A549 (cell line): ENCODE measurements around the gene TMPRSS4. TPM values are rescaled to one million over a fixed set of nuclear protein-coding genes. Genes with fewer than 3 reads are reported as not detected.

ENCODE experiments used
- ATAC-seq, 2 experiments: fragments of 200-7000 bp in 1 of 2; fragments of >200 bp in 1 of 2; cut with Nextera tagmentation in 1 of 2; cut with Tn5 transposase in 1 of 2; 3 replicates each; pipeline versions ENCODE4 v1.8.0 to v1.9.1; 2018 to 2020; ENCODE audit warnings: mild to moderate bottlenecking in 1 of 2, moderate library complexity in 1 of 2
- CTCF ChIA-PET: fragments of 300-600 bp; sonication (Branson Sonifier 250); formaldehyde crosslinking; extraction: SDS; loops from one replicate; lab custom pipeline; 2021; ENCODE audit warnings: antibody characterized with exemption, inconsistent platforms; lab: Yijun Ruan, JAX
- POLR2A ChIA-PET: fragments of 350-600 bp; formaldehyde crosslinking; extraction: SDS; loops from one replicate; lab custom pipeline; 2021; ENCODE audit warnings: antibody characterized with exemption, inconsistent platforms; lab: Yijun Ruan, JAX
- DNase-seq, 2 experiments: peaks; one replicate each; pipeline versions ENCODE4 v3.0.0 to v3.0.0-alpha.2; 2011 to 2016; ENCODE audit warnings: low read depth in 1 of 2, low spot score in 1 of 2
- FAIRE-seq: peaks from 2 replicates; lab custom pipeline; 2011; peaks lifted over from hg19 to GRCh38; lab: Jason Lieb, UNC
- H3K27ac ChIP-seq, 2 experiments: fragments of >200 bp; sonication (Bioruptor Twin); formaldehyde crosslinking; 3 replicates each; pipeline ENCODE4 v1.5.1; 2016 to 2017
- H3K4me1 ChIP-seq: fragments of >200 bp; sonication (Bioruptor Twin); formaldehyde crosslinking; 3 replicates; pipeline ENCODE4 v1.6.1; 2016
- H3K4me2 ChIP-seq: fragments of >200 bp; sonication (Bioruptor Twin); formaldehyde crosslinking; 3 replicates; pipeline ENCODE4 v1.6.1; 2016
- H3K4me3 ChIP-seq: fragments of >200 bp; sonication (Bioruptor Twin); formaldehyde crosslinking; 3 replicates; pipeline ENCODE4 v1.5.1; 2016
- H3K9me3 ChIP-seq: fragments of >200 bp; sonication (Bioruptor Twin); formaldehyde crosslinking; 3 replicates; pipeline ENCODE4 v1.6.1; 2016
- BHLHE40 ChIP-seq: IDR thresholded peaks from 2 replicates; pipeline ENCODE4 v1.6.1; 2012; ENCODE audit warnings: low read depth, low read length, inconsistent platforms
- CBX2 ChIP-seq: fragments of 200-600 bp; sonication (generic); IDR thresholded peaks from 2 replicates; pipeline ENCODE4 v1.6.1; 2016; ENCODE audit warnings: low read depth, mild to moderate bottlenecking, borderline replicate concordance
- CBX8 ChIP-seq: fragments of 200-600 bp; sonication (generic); IDR thresholded peaks from 2 replicates; pipeline ENCODE4 v1.6.1; 2016
- EHMT2 ChIP-seq: fragments of 200-600 bp; sonication (generic); IDR thresholded peaks from 2 replicates; pipeline ENCODE4 v1.6.1; 2016; ENCODE audit warnings: antibody characterized with exemption, low read depth, mild to moderate bottlenecking, moderate library complexity
- ESRRA ChIP-seq: fragments of 150-350 bp; IDR thresholded peaks from 2 replicates; pipeline ENCODE4 v1.6.1; 2014; ENCODE audit warnings: mild to moderate bottlenecking, low read length, borderline replicate concordance
- FOSL2 ChIP-seq, 2 experiments: fragments of 450-650 bp in 1 of 2; fragments of >200 bp in 1 of 2; sonication (Bioruptor Twin) in 1 of 2; formaldehyde crosslinking; IDR thresholded peaks; 2 replicates each; pipeline versions ENCODE4 v1.5.0 to v1.6.1; 2016 to 2020; ENCODE audit warnings: mild to moderate bottlenecking in 1 of 2, moderate library complexity in 1 of 2
- HEYL ChIP-seq: fragments of 250-450 bp; sonication (Bioruptor Pico); IDR thresholded peaks from 2 replicates; pipeline ENCODE4 v1.8.0; 2021; ENCODE audit warnings: mild to moderate bottlenecking, moderate library complexity
- HOXB5 ChIP-seq: fragments of 250-450 bp; sonication (Bioruptor Pico); IDR thresholded peaks from 2 replicates; pipeline ENCODE4 v1.5.0; 2020; ENCODE audit warnings: mild to moderate bottlenecking, moderate library complexity
- JUNB ChIP-seq: fragments of >200 bp; sonication (Bioruptor Twin); formaldehyde crosslinking; IDR thresholded peaks from 2 replicates; pipeline ENCODE4 v1.6.1; 2016
- MAFK ChIP-seq: fragments of 450-650 bp; IDR thresholded peaks from 2 replicates; pipeline ENCODE4 v1.6.1; 2014; ENCODE audit not compliant: partially characterized antibody
- MAZ ChIP-seq: fragments of 150-350 bp; IDR thresholded peaks from 2 replicates; pipeline ENCODE4 v1.6.1; 2014; ENCODE audit warnings: antibody characterized with exemption, low read depth, low read length, borderline replicate concordance
- NPAS2 ChIP-seq: fragments of 250-450 bp; sonication (Bioruptor Pico); IDR thresholded peaks from 2 replicates; pipeline ENCODE4 v1.8.0; 2022; ENCODE audit warnings: mild to moderate bottlenecking, moderate library complexity, borderline replicate concordance
- NR3C1 ChIP-seq: fragments of >200 bp; sonication (Bioruptor Twin); formaldehyde crosslinking; IDR thresholded peaks from 3 replicates; pipeline ENCODE4 v1.6.1; 2017
- RARB ChIP-seq: fragments of 250-450 bp; sonication (Bioruptor Pico); IDR thresholded peaks from 2 replicates; pipeline ENCODE4 v1.8.0; 2021; ENCODE audit warnings: mild to moderate bottlenecking, moderate library complexity
- SREBF2 ChIP-seq: fragments of 450-650 bp; IDR thresholded peaks from 2 replicates; pipeline ENCODE4 v1.6.1; 2014; ENCODE audit warnings: mild to moderate bottlenecking, moderate library complexity
- TP53 ChIP-seq: fragments of 250-450 bp; sonication (Bioruptor Pico); IDR thresholded peaks from 2 replicates; pipeline ENCODE4 v1.5.0; 2021; ENCODE audit warnings: mild to moderate bottlenecking, moderate library complexity
- ZC3H11A ChIP-seq: fragments of 450-650 bp; IDR thresholded peaks from 2 replicates; pipeline ENCODE4 v1.6.1; 2014; ENCODE audit warnings: antibody characterized with exemption, mild to moderate bottlenecking
- ZFP36 ChIP-seq: fragments of 450-650 bp; IDR thresholded peaks from 2 replicates; pipeline ENCODE4 v1.6.1; 2014; ENCODE audit warnings: borderline replicate concordance; ENCODE audit not compliant: partially characterized antibody
- WGBS: methylation state at CpG from one replicate; pipeline ENCODE4 v1.1.6; 2017; ENCODE audit errors: missing lambda C conversion rate; 5-methylcytosine and 5-hydroxymethylcytosine counted together
- polyA plus RNA-seq, 4 experiments: library from polyadenylated mRNA; depleted of rRNA in 3 of 4; stranded (reverse); fragments of >200 nt; fragmentation: RNase III in 1 of 4; extraction: RNeasy Plus Mini Kit Qiagen cat#74134 plus additional on column Dnase treatment in 1 of 4; gene quantifications; 2 replicates in 3 of 4; 3 replicates in 1 of 4; pipeline ENCODE4 v1.2.3, GENCODE V29; 2011 to 2017
- TF ChIP-seq, protein P1 (sequence below): fragments of 150-350 bp; IDR thresholded peaks from 2 replicates; pipeline ENCODE4 v1.6.1; 2014; ENCODE audit warnings: low read depth, mild to moderate bottlenecking, low read length
- TF ChIP-seq, protein P2 (sequence below): fragments of 450-650 bp; IDR thresholded peaks from 2 replicates; pipeline ENCODE4 v1.6.1; 2014; ENCODE audit warnings: antibody characterized with exemption
- TF ChIP-seq, protein P3 (sequence below): fragments of >200 bp; sonication (Bioruptor Twin); formaldehyde crosslinking; IDR thresholded peaks from 3 replicates; pipeline ENCODE4 v1.6.1; 2016
- TF ChIP-seq, protein P4 (sequence below): IDR thresholded peaks from 2 replicates; pipeline ENCODE4 v1.6.1; 2012; ENCODE audit warnings: low read depth, borderline replicate concordance
- TF ChIP-seq, protein P5 (sequence below): IDR thresholded peaks from 2 replicates; pipeline ENCODE4 v1.6.1; 2012

The TMPRSS4 gene
- polyA plus RNA-seq, 2 of the 4 experiments (the other 2 are of a cell fraction) = not detected

- ATAC-seq (no peak), DNase-seq (no peak), FAIRE-seq (no peak)
- Histone ChIP-seq H3K4me2 (no peak overlapping the region), H3K4me3 (no peak overlapping the region), H3K4me1 (no peaks in the 10 kb centered on the region), H3K9me3 (peaks cover 13% of the 10 kb centered on the region; the same call in 2 of the 3 replicates), H3K27ac (no peak overlapping the region)
- POLR2A ChIA-PET = interaction anchor here (0.6 kb wide), 1 partner anchor 9 kb away, joined by 3 read pairs; no protein-coding TSS in a partner anchor
- TF ChIP-seq NR3C1 (no peak), HOXB5 (CRISPR knock-in tag) (no peak), TP53 (CRISPR knock-in tag) (no peak), CBX2 (no peak), RARB (CRISPR knock-in tag) (no peak), NPAS2 (no peak), ESRRA (no peak), ZFP36 (no peak), MAFK (no peak), EHMT2 (no peak), SREBF2 (no peak), JUNB (no peak), FOSL2 (IDR thresholded peaks at IDR 0.05) (no peak), FOSL2 (CRISPR knock-in tag; IDR thresholded peaks at IDR 0.05) (no peak), BHLHE40 (no peak), HEYL (CRISPR knock-in tag) (no peak)
- TF ChIP-seq, protein P1, sequence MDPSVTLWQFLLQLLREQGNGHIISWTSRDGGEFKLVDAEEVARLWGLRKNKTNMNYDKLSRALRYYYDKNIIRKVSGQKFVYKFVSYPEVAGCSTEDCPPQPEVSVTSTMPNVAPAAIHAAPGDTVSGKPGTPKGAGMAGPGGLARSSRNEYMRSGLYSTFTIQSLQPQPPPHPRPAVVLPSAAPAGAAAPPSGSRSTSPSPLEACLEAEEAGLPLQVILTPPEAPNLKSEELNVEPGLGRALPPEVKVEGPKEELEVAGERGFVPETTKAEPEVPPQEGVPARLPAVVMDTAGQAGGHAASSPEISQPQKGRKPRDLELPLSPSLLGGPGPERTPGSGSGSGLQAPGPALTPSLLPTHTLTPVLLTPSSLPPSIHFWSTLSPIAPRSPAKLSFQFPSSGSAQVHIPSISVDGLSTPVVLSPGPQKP = no peak
- TF ChIP-seq, protein P2, sequence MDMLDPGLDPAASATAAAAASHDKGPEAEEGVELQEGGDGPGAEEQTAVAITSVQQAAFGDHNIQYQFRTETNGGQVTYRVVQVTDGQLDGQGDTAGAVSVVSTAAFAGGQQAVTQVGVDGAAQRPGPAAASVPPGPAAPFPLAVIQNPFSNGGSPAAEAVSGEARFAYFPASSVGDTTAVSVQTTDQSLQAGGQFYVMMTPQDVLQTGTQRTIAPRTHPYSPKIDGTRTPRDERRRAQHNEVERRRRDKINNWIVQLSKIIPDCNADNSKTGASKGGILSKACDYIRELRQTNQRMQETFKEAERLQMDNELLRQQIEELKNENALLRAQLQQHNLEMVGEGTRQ = no peak
- TF ChIP-seq, protein P3, sequence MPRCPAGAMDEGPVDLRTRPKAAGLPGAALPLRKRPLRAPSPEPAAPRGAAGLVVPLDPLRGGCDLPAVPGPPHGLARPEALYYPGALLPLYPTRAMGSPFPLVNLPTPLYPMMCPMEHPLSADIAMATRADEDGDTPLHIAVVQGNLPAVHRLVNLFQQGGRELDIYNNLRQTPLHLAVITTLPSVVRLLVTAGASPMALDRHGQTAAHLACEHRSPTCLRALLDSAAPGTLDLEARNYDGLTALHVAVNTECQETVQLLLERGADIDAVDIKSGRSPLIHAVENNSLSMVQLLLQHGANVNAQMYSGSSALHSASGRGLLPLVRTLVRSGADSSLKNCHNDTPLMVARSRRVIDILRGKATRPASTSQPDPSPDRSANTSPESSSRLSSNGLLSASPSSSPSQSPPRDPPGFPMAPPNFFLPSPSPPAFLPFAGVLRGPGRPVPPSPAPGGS = no peak
- TF ChIP-seq, protein P4, sequence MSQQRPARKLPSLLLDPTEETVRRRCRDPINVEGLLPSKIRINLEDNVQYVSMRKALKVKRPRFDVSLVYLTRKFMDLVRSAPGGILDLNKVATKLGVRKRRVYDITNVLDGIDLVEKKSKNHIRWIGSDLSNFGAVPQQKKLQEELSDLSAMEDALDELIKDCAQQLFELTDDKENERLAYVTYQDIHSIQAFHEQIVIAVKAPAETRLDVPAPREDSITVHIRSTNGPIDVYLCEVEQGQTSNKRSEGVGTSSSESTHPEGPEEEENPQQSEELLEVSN = no peak
- CTCF ChIA-PET = interaction anchor here (1.2 to 1.4 kb wide), 2 partner anchors 11 to 29 kb away, joined by 3 to 5 read pairs; no protein-coding TSS in a partner anchor
- WGBS = 65% methylated on average over 14 of the region's 21 CpGs
Observed at GRCh38 chr11:118082880-118083552, 6.1 kb downstream of the TMPRSS4 start.

DNA sequence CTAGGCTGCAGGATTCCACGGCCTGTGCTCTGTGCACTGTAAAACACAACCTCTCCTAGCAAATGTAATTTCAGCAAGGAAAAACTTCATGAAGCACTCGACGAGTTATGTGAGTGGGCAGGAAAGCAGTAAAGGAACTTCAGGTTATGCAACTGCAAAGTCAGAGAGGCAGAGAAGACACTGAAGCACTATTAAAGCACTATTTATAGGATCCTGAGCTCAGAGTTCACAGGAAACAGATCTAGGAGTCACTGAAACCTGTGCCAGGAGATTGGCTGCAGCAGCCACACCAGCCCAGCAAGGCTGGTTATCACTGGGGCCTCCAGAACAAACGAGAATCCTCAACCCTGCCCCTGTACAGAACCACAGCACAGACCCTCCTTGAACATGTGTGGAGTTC lies 7.4 kb downstream of the TMPRSS4 start:
- no peaks in the 10 kb centered on the region for H3K4me1 ChIP-seq
- H3K4me2 ChIP-seq = no peak overlapping the region
- H3K27ac ChIP-seq = no peak overlapping the region
- no peak for TF ChIP-seq CBX8
- no peak for TF ChIP-seq MAZ
- TF ChIP-seq, protein P5, sequence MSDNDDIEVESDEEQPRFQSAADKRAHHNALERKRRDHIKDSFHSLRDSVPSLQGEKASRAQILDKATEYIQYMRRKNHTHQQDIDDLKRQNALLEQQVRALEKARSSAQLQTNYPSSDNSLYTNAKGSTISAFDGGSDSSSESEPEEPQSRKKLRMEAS = no peak
- TF ChIP-seq ZC3H11A = no peak
- TF ChIP-seq NPAS2 = no peak
- TF ChIP-seq FOSL2 (IDR thresholded peaks at IDR 0.05) = no peak
- TF ChIP-seq FOSL2 (CRISPR knock-in tag; IDR thresholded peaks at IDR 0.05) = no peak
- no peak overlapping the region for H3K4me3 ChIP-seq
- peaks cover 14% of the 10 kb centered on the region; the same call in 2 of the 3 replicates for H3K9me3 ChIP-seq
- FAIRE-seq (no peak), DNase-seq (no peak), ATAC-seq (no peak)
- ChIA-PET POLR2A (no interaction called here), CTCF (no interaction called here)
- 38% methylated on average over 4 of the region's 4 CpGs for WGBS
